ENCODE measurements around the gene TAF1A.

GRCh38 chr1:222617367-222617951, 27.7 kb upstream of the TAF1A start:
- TF ChIP-seq CTCF (IDR thresholded peaks at IDR 0.05) = no peak
- TF ChIP-seq POLR2A (IDR thresholded peaks at IDR 0.05) = no peak
